T-helper 17 cell (primary cell): ENCODE results near the gene BANK1. TPM values are rescaled to one million over a fixed set of nuclear protein-coding genes. Genes with fewer than 3 reads are reported as not detected.

Source experiments
- ATAC-seq: fragments of 150-1000 bp; cut with Tn5 transposase; 2 replicates; pipeline ENCODE4 v1.10.0; 2021; ENCODE audit warnings: mild to moderate bottlenecking, moderate library complexity
- DNase-seq, 3 donors: peaks; one replicate each; pipeline versions ENCODE4 v3.0.0 to v3.0.0-alpha.2; 2020 to 2021
- H3K9me3 ChIP-seq: one replicate; pipeline ENCODE4 v1.7.0; 2013; ENCODE audit warnings: low read length, mild to moderate bottlenecking; ENCODE audit not compliant: control insufficient read depth, poor library complexity, severe bottlenecking
- H3K27ac Mint-ChIP-seq: one replicate; pipeline ENCODE4 v1.8.0; 2022; ENCODE audit warnings: mild to moderate bottlenecking, moderate library complexity, mixed read lengths
- H3K27me3 Mint-ChIP-seq: one replicate; pipeline ENCODE4 v1.8.0; 2022; ENCODE audit warnings: mixed read lengths
- H3K36me3 Mint-ChIP-seq: one replicate; pipeline ENCODE4 v1.8.0; 2022; ENCODE audit warnings: low read depth, mixed read lengths
- H3K4me1 Mint-ChIP-seq: one replicate; pipeline ENCODE4 v1.8.0; 2022; ENCODE audit warnings: mild to moderate bottlenecking, mixed read lengths
- H3K4me3 Mint-ChIP-seq: one replicate; pipeline ENCODE4 v1.8.0; 2022; ENCODE audit warnings: mild to moderate bottlenecking, moderate library complexity, mixed read lengths
- total RNA-seq, 4 donors: library from RNA in 2 of 4; stranded (reverse) in 2 of 4; gene quantifications; one replicate each; pipeline ENCODE4 v1.2.3 and lab custom pipeline; 2022 to 2026

The BANK1 gene
- total RNA-seq, 2 donors from 2014 or later: 2.8 to 11.9 TPM

DNA sequence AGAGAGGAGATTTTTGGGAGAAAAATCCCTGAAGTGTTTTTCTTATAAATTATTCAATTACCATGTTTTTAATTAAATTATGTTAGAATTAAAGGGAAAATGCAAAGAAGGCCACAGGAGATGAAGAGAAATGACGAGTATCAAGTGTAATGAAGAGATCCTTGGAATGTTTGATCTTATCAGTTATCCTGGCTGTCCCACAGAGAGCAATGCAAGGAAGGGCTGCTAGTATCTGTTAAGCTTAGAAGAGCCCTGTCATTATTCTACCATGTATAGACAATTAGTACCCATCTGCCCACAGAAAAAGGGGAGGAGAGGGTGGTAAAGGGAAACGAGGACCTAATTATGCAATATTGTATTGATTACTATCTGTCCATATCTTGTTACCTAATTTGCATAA is 257.1 kb downstream of the BANK1 start:
- H3K9me3 ChIP-seq: no peaks in the 10 kb centered on the region
- Mint-ChIP-seq H3K4me3 (no peak overlapping the region), H3K27me3 (peaks cover 18% of the 10 kb centered on the region), H3K4me1 (no peaks in the 10 kb centered on the region), H3K27ac (no peak overlapping the region), H3K36me3 (no peaks in the 10 kb centered on the region)
- no peak for DNase-seq
- no peak for ATAC-seq

DNA sequence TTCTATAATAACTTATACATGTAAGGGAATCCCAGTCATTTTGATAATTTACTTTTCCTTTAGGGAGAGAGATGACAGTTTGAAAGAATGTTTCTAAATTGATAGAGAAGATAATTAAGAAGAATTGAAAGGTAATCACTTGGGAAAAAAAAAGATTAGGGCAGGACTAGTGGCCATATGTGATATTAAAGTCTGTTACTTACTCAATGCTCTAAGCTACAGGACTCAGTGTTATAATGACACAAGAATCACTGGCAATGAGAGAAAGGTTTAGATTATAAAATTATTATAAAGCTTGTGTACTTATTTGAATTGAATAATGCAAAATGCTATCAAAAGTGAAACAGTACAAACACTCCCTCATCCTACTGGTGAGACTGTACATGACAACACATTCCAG is 265.3 kb downstream of the BANK1 start:
- no peaks in the 10 kb centered on the region for H3K9me3 ChIP-seq
- peaks cover 14% of the 10 kb centered on the region for H3K27me3 Mint-ChIP-seq
- no peak for DNase-seq
- H3K27ac Mint-ChIP-seq: no peak overlapping the region
- ATAC-seq: no peak
- H3K4me1 Mint-ChIP-seq: no peaks in the 10 kb centered on the region
- no peaks in the 10 kb centered on the region for H3K36me3 Mint-ChIP-seq
- no peak overlapping the region for H3K4me3 Mint-ChIP-seq

DNA sequence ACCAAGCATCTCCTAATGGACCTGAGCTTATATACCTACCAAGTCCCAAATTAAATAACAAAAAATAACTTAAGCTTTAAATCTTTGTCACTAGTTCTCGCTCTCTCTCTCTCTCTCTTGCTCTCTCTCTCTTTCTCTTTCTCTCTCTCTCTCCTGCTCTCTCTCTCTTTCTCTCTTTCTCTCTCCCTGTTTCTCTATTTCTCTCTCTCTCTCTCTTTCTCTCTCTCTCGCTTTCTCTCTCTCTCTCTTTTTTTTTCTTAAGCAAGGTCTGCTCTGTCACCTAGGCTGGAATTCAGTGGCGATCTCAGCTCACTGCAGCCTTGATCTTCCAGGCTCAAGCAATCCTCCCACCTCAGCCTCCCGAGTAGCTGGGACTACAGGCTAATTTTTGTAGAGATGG is 266.6 kb downstream of the BANK1 start:
- ATAC-seq: no peak
- Mint-ChIP-seq H3K4me1 (no peaks in the 10 kb centered on the region), H3K27ac (no peak overlapping the region), H3K27me3 (peaks cover 9% of the 10 kb centered on the region), H3K36me3 (no peaks in the 10 kb centered on the region), H3K4me3 (no peak overlapping the region)
- no peak for DNase-seq
- H3K9me3 ChIP-seq: no peaks in the 10 kb centered on the region

DNA sequence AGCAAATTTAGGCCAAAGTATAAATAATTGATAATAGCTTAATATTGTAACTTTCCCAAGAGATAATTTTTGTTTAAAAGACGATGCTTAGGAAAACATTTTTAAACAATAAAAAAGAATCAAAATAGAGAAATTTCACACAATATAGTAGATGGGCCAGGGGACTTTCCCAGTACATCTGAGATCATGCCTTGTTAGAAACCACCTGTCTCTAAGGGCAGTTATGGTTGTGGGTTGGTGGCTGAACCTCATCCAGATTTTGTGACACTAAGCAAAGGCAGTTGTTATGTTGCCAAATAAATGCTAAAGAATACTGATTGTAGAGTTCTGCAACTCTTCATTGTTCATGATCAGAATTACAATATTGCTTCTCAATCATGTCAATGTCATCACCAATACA is 270.6 kb downstream of the BANK1 start:
- Mint-ChIP-seq H3K4me1 (no peaks in the 10 kb centered on the region), H3K36me3 (no peaks in the 10 kb centered on the region), H3K27me3 (peaks cover 4% of the 10 kb centered on the region), H3K4me3 (no peak overlapping the region), H3K27ac (no peak overlapping the region)
- H3K9me3 ChIP-seq: no peaks in the 10 kb centered on the region
- ATAC-seq (no peak), DNase-seq (no peak)

DNA sequence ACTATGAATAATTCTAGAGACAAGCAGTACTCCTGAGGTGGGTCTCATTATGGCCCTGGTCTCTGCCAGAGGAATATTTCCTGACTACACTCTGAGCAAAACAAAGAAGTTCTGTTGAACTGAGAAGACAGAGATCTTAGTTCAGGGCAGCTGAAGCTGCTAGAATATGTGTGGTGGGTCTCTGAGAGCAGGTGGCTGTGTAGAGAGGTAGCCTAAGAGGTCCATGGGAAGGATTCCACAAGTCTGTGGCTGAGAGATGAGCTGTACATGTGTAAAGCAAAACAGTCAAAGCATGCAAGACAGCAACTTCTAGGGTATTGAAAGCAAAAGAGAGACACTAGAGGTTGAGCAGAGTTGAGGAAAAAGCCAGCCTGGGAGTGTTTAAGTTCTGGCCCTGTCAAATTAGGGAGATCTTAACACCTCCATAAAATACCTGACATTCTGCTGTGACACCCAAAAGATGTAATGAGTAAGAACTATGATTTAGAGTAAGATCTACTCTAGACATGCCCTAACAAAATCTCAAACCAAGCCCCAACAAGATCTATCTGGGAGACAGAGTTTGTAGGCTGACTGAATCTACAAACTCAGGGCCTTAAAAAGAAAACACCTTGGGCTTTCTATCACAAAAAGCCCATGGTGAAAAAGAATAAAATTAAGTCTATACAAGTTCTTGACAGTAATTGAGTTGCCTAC is 274.4 kb downstream of the BANK1 start:
- no peaks in the 10 kb centered on the region for H3K36me3 Mint-ChIP-seq

DNA sequence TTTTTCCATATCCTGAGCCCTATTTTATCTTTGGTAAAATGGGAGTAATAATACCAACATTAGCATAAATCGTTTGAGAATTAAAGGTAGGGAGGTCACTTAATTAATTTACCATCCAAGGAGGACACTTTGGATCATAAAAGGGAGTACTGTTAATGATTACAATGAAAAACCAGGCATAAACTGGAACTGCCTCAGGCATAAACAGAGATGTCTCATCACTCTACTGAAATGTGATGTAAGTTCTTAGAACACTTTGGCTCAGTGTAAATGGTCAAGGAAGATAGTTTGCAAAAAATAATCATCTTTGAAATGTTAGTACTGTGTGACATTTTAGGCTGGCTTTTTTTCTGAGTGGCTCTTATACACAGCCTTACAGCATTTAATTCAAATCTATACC is 286.1 kb downstream of the BANK1 start:
- Mint-ChIP-seq H3K4me3 (no peak overlapping the region), H3K27me3 (no peaks in the 10 kb centered on the region), H3K4me1 (no peaks in the 10 kb centered on the region), H3K36me3 (no peaks in the 10 kb centered on the region), H3K27ac (no peak overlapping the region)
- no peak for ATAC-seq
- DNase-seq: no peak
- no peaks in the 10 kb centered on the region for H3K9me3 ChIP-seq

More for the DNA sequence above, 274.4 kb downstream of the BANK1 start:
- ATAC-seq (no peak), DNase-seq (no peak)
- H3K9me3 ChIP-seq: no peaks in the 10 kb centered on the region
- Mint-ChIP-seq H3K4me1 (no peaks in the 10 kb centered on the region), H3K27ac (no peak overlapping the region), H3K27me3 (peaks cover 4% of the 10 kb centered on the region), H3K4me3 (no peak overlapping the region)

DNA sequence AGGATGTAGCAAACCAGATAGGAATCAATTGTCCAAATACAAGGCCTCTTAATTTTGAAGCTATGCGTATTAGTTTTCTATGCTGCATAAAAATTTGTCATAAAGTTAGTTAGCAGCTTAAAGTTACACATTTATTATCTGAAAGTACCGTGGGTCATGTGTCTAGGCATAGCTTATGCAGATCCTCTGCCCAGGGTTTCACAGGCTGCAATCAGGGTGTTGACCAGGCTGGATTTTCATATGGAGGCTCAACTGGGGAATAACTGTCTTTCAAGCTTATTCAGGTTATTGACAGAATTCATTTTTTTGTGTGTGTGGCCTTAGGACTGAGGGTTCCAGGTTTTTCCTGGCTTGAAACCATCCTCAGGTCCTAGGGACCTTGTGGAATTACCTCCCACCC is 289.7 kb downstream of the BANK1 start:
- Mint-ChIP-seq H3K36me3 (no peaks in the 10 kb centered on the region), H3K27ac (no peak overlapping the region), H3K4me3 (no peak overlapping the region), H3K27me3 (no peaks in the 10 kb centered on the region), H3K4me1 (no peaks in the 10 kb centered on the region)
- ATAC-seq: no peak
- no peak for DNase-seq
- no peaks in the 10 kb centered on the region for H3K9me3 ChIP-seq

DNA sequence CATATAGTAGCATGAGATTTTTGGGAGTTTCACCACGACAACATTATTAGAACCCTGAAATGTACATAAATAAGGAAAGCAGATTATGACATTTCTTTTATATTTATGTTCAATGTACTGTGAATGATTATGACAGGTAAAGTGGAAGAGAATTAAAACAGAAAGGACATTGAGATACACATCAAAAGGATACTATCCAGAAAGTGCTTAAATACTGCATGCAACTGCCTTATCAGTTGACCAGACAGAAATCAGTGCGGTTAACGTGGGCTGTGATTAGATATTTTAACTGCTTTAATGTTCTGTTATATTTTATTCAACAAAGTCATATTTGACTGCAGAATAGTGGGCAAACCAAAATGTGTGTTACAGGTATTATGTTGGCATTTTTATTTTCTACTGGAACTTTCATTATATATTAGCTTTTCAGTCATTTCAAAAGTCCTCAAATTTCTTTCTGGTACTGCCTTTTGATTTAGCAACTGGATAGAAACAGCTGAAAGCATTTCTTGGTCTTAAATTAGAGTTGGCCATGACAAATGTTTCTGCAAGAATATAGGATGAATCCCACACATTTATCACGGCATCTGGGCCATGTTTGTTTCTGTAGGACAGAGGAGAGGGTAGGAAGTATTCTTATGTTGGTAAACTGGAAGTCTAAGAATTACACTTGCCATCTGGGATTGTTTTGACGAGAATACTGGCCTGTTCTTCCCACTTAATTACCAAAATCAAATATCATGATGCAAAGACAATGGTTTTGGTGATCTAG is 299.5 kb downstream of the BANK1 start:
- DNase-seq: no peak
- Mint-ChIP-seq H3K27me3 (peaks cover 29% of the 10 kb centered on the region), H3K36me3 (no peaks in the 10 kb centered on the region), H3K4me3 (no peak overlapping the region), H3K4me1 (no peaks in the 10 kb centered on the region), H3K27ac (no peak overlapping the region)
- ATAC-seq: no peak
- H3K9me3 ChIP-seq: no peaks in the 10 kb centered on the region

DNA sequence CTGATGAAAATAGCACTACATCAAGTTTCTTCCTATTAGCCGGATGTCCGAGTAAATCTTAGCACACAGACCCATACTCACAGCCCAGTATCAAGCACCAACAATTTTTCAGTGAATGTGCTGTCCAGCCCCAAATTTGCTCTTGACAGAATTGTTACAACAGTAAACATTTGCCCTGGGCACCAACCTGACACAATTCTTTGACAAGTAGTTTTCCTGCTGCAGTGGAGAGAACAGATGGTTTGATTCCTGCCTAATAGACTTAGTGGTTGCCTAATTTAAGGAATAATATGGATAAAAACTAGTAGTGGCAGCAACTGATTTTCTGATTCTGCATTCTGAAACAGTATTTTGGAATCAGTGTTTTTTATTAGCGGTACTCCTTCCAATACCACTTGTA is 301.1 kb downstream of the BANK1 start:
- H3K9me3 ChIP-seq: no peaks in the 10 kb centered on the region
- Mint-ChIP-seq H3K27me3 (peaks cover 36% of the 10 kb centered on the region), H3K4me1 (no peaks in the 10 kb centered on the region), H3K4me3 (no peak overlapping the region), H3K27ac (no peak overlapping the region), H3K36me3 (no peaks in the 10 kb centered on the region)
- no peak for DNase-seq
- ATAC-seq: no peak

DNA sequence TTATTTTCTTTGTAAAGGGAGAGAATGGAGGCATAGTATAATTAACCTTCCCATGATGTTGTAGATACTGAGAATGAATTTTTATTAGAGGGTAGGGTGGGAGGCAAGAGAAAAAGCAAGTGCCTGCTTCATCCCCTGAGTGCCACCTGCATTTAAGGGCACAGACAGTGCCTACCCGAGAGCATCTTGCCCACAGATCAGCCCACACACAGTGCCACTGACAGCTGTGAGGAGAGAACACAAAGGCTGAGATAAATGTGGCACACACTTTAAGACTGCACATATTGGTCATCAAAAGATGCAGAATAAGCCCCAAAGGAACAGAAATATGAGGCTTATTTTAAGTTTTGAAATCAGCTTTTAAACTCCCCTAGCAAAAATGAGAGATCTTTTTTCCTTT is 304.0 kb downstream of the BANK1 start:
- ATAC-seq (no peak), DNase-seq (no peak)
- no peak overlapping the region for H3K27ac Mint-ChIP-seq
- H3K27me3 Mint-ChIP-seq: peaks cover 42% of the 10 kb centered on the region
- H3K9me3 ChIP-seq: no peaks in the 10 kb centered on the region
- no peak overlapping the region for H3K4me3 Mint-ChIP-seq
- no peaks in the 10 kb centered on the region for H3K4me1 Mint-ChIP-seq
- no peaks in the 10 kb centered on the region for H3K36me3 Mint-ChIP-seq

DNA sequence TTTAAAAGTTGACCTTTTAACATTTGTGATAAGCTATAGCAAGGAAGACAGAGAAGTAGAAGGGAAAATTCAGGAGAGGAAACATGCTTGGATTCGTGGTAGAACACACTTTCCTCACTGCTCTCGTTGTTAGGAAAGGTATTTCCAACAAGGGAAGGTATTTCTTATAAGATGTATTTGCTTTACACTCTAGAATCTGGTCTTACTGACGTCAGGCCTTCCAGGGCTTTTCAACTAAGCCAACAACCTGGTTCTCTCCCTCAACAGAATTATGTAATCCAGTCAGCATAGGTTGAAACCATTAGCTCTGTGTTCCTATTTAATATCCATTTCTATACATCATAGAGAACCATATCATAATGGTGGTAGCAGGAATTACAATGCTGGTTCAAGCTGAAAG is 312.8 kb downstream of the BANK1 start:
- Mint-ChIP-seq H3K27ac (no peak overlapping the region), H3K4me3 (no peak overlapping the region), H3K4me1 (no peaks in the 10 kb centered on the region), H3K27me3 (no peaks in the 10 kb centered on the region), H3K36me3 (no peaks in the 10 kb centered on the region)
- no peak for ATAC-seq
- no peak for DNase-seq
- no peaks in the 10 kb centered on the region for H3K9me3 ChIP-seq

DNA sequence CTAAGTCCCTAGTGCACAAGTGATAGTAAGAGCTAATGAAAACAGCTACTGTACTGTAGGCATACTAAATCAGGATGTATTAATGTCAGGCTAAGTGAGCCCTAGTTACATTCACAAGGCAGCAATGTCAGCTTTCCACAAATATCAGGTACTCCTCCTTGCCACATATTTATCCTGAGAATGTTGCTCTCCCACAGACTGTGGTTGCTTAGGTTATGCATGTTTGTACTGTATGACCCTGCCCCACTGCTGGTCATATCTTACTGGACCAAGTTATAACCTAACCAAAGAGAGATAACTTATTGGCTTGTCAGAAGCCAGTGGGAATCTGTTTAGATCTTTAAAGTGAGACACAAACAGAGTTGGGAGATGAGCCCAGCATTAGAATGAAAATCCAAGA is 313.7 kb downstream of the BANK1 start:
- Mint-ChIP-seq H3K27ac (no peak overlapping the region), H3K4me1 (no peaks in the 10 kb centered on the region), H3K36me3 (no peaks in the 10 kb centered on the region), H3K4me3 (no peak overlapping the region), H3K27me3 (no peaks in the 10 kb centered on the region)
- DNase-seq (no peak), ATAC-seq (no peak)
- no peaks in the 10 kb centered on the region for H3K9me3 ChIP-seq

DNA sequence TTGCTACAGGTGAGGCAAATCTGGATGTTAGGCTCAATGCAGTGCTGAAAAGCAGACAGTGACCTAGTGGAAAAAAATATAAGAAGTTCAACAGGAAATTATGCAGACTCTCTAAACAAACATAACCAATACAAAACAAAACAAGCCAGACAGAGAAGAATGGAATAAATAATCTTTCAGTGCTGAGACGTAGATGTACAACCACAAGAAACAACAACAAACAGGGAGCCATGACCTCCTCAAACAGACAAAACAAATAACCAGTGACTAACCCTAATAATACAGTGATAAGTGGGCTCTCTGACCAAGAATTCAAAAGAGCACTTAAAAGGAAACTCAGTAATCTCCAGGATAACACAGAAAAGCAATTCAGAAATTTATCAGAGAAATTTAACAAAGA is 315.5 kb downstream of the BANK1 start:
- DNase-seq (no peak), ATAC-seq (no peak)
- Mint-ChIP-seq H3K4me3 (no peak overlapping the region), H3K4me1 (no peaks in the 10 kb centered on the region), H3K36me3 (no peaks in the 10 kb centered on the region), H3K27ac (no peak overlapping the region), H3K27me3 (no peaks in the 10 kb centered on the region)
- H3K9me3 ChIP-seq: no peaks in the 10 kb centered on the region

DNA sequence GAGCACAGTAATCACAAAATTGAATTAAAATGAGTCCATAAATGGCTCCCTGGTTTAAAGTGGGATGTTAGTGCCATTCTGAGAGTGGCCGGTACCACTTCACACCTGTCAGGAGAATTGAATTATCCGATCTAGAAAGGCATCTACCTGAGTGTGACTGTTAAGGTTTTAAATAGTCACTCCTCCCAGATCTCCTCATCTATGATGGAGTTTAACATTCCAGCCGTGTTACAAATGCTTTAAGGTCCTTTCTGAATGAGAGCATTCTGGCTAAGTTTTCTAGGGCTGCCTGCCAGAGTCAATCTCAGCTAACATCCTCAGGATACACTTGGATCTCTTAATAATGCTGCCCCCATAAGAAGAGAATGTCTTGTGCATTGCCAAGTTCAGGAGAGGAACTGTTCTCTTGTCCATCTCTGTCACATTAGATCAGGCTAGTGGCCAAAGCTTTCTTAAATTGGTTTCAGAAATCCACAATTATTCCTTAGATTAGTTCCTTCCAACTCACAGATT is 323.6 kb downstream of the BANK1 start:
- DNase-seq (no peak), ATAC-seq (no peak)
- Mint-ChIP-seq H3K4me3 (no peak overlapping the region), H3K4me1 (no peaks in the 10 kb centered on the region), H3K36me3 (no peaks in the 10 kb centered on the region), H3K27me3 (no peaks in the 10 kb centered on the region), H3K27ac (no peak overlapping the region)
- no peaks in the 10 kb centered on the region for H3K9me3 ChIP-seq
